Small intestine (tissue), 7 donors: Measurements from ENCODE around the gene RAD54L. TPM values are rescaled to one million over a fixed set of nuclear protein-coding genes. Genes with fewer than 3 reads are reported as not detected.
A peak's percentile ranks its signal among the peaks of the same experiment; 100 is the strongest.

Source experiments
- DNase-seq, 2 donors: peaks; one replicate each; pipeline versions ENCODE4 v3.0.0 to v3.0.0-alpha.2; 2013
- FAIRE-seq: peaks from 2 replicates; lab custom pipeline; 2012; peaks lifted over from hg19 to GRCh38; lab: Jason Lieb, UNC
- H3K27ac ChIP-seq, 3 donors: one replicate each; pipeline ENCODE4 v1.5.1; 2013; ENCODE audit warnings: low read length in 2 of 3, mild to moderate bottlenecking in 2 of 3, control low read depth in 1 of 3, inconsistent platforms in 1 of 3, low read depth in 1 of 3, moderate library complexity in 1 of 3
- H3K27me3 ChIP-seq, 3 donors: one replicate each; pipeline ENCODE4 v1.6.1; 2013; ENCODE audit warnings: low read length in 3 of 3, inconsistent platforms in 1 of 3; ENCODE audit not compliant: control insufficient read depth in 3 of 3, insufficient read depth in 3 of 3
- H3K36me3 ChIP-seq, 3 donors: one replicate each; pipeline ENCODE4 v1.6.1; 2013; ENCODE audit warnings: low read length in 3 of 3, inconsistent platforms in 1 of 3, low read depth in 1 of 3, mild to moderate bottlenecking in 1 of 3, moderate library complexity in 1 of 3; ENCODE audit not compliant: control insufficient read depth in 3 of 3, insufficient read depth in 2 of 3
- H3K4me1 ChIP-seq, 3 donors: one replicate each; pipeline ENCODE4 v1.6.1; 2013; ENCODE audit warnings: low read length in 2 of 3, inconsistent platforms in 1 of 3, low read depth in 1 of 3, mild to moderate bottlenecking in 1 of 3, moderate library complexity in 1 of 3; ENCODE audit not compliant: control insufficient read depth in 3 of 3, insufficient read depth in 2 of 3
- H3K4me3 ChIP-seq, 3 donors: one replicate each; pipeline ENCODE4 v1.5.1; 2013; ENCODE audit warnings: low read length in 3 of 3, control low read depth in 1 of 3, inconsistent platforms in 1 of 3, low read depth in 1 of 3, mild to moderate bottlenecking in 1 of 3, moderate library complexity in 1 of 3
- H3K9me3 ChIP-seq, 2 donors: one replicate each; pipeline ENCODE4 v1.6.1; 2013; ENCODE audit warnings: low read depth in 1 of 2, low read length in 1 of 2; ENCODE audit not compliant: control insufficient read depth in 2 of 2, insufficient read depth in 1 of 2
- whole genome bisulfite sequencing, 3 donors: extraction: QIAGEN DNeasy Blood & Tissue Kit; methylation state at CpG; one replicate each; pipeline ENCODE4 v1.1.7; 2013; 5-methylcytosine and 5-hydroxymethylcytosine counted together
- polyA plus RNA-seq, 4 donors: library from polyadenylated mRNA; stranded (reverse) in 3 of 4; unstranded in 1 of 4; fragments of 200-250 nt in 3 of 4; fragments of 120-200 nt in 1 of 4; gene quantifications; one replicate each; pipeline versions ENCODE4 v1.2.1 to v1.2.3, GENCODE V29; 2013
- donor health status: healthy with polysubstance abuse.
- donor health status: control.
- donor health status: control.
- donor health status: Bipolar disorder and iron deficiency.
- donor health status: healthy.

Gene RAD54L
- polyA plus RNA-seq, 4 donors: 1.9 to 9.7 (median 3.9) TPM

DNA sequence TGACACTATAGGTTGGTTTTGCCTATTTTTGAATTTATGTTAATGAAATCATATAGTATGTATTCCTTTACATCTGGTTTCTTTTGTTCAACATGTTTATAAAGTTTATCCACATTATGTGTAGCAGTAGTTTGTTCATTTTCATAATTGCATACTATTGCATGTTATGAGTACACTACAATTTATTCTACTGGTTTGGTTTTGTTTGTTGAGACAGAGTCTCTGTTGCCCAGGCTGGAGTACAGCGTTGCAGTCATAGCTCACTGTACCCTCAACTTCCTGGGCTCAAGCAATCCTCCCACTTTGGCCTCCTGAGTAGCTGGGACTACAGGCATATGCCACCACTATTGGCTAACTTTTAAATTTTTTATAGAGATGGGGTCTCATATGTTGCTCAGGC, 21.0 kb downstream of the RAD54L start:
- Histone ChIP-seq H3K4me1 (no peaks in the 10 kb centered on the region), H3K36me3 (peaks cover 0 to 40% (median 3%) of the 10 kb centered on the region in 3 donors), H3K27ac (no peak overlapping the region), H3K27me3 (no peaks in the 10 kb centered on the region), H3K4me3 (no peak overlapping the region), H3K9me3 (no peaks in the 10 kb centered on the region)
- no peak for DNase-seq
- WGBS, 3 donors: 94 to 100% (median 98%) methylated on average over 1 of the region's 1 CpG
- FAIRE-seq: no peak

DNA sequence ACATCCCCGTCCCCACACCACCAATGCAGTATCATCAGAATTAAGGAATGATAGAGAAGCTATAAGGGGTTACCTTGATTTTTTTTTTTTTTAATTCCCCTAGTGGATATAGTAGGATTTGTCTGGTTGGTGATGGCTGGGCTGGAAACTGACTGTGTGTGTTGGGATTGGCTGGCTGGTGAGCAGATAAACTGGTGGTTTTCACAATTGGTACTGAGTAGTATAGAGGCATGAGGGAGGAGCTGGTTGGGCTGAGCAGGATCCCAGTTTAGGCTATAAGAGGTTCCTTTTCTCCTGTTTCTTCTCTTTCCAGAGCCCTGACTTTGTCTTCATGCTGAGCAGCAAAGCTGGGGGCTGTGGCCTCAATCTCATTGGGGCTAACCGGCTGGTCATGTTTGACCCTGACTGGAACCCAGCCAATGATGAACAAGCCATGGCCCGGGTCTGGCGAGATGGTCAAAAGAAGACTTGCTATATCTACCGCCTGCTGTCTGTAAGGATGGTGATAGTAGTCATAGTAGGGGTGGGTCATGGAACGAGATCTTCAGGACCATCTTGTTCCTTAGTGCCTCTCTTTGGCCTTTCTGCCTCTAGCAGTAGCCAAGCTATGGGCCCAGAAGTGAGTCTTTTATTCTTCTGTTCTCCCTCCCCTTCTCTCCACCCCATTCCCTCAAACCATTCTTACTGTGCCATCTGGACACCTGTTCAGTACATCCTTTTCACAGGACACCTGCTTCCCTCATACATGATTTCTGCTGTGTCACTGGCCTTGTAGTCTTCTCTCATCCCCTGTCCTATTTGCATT, 26.9 kb downstream of the RAD54L start:
- Histone ChIP-seq H3K27ac (no peak overlapping the region), H3K4me1 (no peaks in the 10 kb centered on the region), H3K36me3 (peaks cover 2 to 45% (median 6%) of the 10 kb centered on the region in 3 donors), H3K9me3 (no peaks in the 10 kb centered on the region), H3K4me3 (no peak overlapping the region), H3K27me3 (no peaks in the 10 kb centered on the region)
- WGBS, 3 donors: 97 to 98% (median 97%) methylated on average over 6 of the region's 6 CpGs
- FAIRE-seq (no peak), DNase-seq (no peak)

DNA sequence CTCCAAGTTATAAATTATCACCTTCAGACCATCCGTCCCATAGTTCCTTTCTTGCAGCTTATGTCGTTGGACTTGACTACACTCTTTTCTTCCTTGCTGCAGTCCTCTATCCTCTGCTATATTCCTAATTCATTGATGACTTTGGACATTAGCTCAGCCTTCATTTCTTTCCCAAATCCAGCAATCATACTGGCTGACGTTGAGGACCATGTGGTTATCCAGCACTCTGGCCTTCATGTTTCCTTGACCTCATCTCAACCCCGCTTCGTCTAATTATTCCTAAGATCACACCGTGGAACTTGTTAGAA, 27.4 kb downstream of the RAD54L start:
- WGBS, 3 donors: 94 to 96% (median 95%) methylated on average over 6 of the region's 6 CpGs
- FAIRE-seq (no peak), DNase-seq (no peak)
- H3K4me3 ChIP-seq: no peak overlapping the region
- H3K9me3 ChIP-seq: no peaks in the 10 kb centered on the region
- H3K4me1 ChIP-seq: no peaks in the 10 kb centered on the region
- H3K27me3 ChIP-seq: no peaks in the 10 kb centered on the region
- H3K27ac ChIP-seq: no peak overlapping the region
- peaks cover 2 to 49% (median 6%) of the 10 kb centered on the region in 3 donors for H3K36me3 ChIP-seq

DNA sequence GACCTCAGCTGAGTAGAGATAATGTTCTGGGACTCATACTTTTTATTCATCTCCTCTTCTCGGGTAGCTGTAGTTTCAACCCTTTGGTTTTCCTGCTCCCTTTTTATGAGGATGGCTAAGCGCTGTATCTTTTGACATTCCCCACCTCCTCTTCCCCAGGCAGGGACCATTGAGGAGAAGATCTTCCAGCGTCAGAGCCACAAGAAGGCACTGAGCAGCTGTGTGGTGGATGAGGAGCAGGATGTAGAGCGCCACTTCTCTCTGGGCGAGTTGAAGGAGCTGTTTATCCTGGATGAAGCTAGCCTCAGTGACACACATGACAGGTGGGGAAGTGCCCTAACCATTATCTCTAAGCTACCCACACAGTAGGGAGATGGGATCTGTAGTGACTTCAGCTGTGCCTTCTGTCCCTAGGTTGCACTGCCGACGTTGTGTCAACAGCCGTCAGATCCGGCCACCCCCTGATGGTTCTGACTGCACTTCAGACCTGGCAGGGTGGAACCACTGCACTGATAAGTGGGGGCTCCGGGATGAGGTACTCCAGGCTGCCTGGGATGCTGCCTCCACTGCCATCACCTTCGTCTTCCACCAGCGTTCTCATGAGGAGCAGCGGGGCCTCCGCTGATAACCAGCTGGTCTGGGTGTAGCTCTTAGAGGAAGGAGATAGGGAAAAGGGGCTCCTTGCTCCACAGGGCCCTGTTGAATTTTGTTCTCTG, 30.3 kb downstream of the RAD54L start:
- 84 to 90% (median 85%) methylated on average over 14 of the region's 14 CpGs for WGBS, 3 donors
- H3K27me3 ChIP-seq: no peaks in the 10 kb centered on the region
- no peak overlapping the region for H3K27ac ChIP-seq
- H3K36me3 ChIP-seq: peaks cover 2 to 56% (median 6%) of the 10 kb centered on the region in 3 donors
- DNase-seq (peak in 1 of 2 donors; percentile 39), FAIRE-seq (no peak)
- H3K9me3 ChIP-seq: no peaks in the 10 kb centered on the region
- H3K4me1 ChIP-seq: no peaks in the 10 kb centered on the region
- H3K4me3 ChIP-seq: no peak overlapping the region

DNA sequence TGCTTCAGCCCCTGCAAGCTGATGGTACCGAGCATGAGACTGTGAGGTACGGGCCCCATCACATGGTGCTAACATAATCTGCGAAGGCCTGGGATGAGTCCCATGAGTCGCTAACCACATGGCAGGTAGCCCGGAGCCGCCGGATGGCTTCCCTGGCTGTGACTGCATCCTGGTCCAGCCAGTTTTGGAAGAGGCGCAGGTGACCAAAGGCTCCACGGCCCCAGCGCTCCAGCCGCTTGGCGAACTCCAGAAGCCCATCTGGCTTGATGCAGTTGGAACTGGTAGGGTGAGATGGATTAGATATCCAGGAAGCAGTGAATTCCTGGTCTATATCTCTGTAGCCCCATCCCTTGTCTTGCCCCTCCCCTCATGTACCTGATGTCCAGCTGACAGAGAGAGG, 31.2 kb downstream of the RAD54L start:
- FAIRE-seq (no peak), DNase-seq (no peak)
- no peak overlapping the region for H3K27ac ChIP-seq
- no peaks in the 10 kb centered on the region for H3K4me1 ChIP-seq
- H3K9me3 ChIP-seq: no peaks in the 10 kb centered on the region
- WGBS, 3 donors: 91 to 98% (median 93%) methylated on average over 12 of the region's 12 CpGs
- no peaks in the 10 kb centered on the region for H3K27me3 ChIP-seq
- H3K36me3 ChIP-seq: peaks cover 2 to 56% (median 6%) of the 10 kb centered on the region in 3 donors
- no peak overlapping the region for H3K4me3 ChIP-seq

DNA sequence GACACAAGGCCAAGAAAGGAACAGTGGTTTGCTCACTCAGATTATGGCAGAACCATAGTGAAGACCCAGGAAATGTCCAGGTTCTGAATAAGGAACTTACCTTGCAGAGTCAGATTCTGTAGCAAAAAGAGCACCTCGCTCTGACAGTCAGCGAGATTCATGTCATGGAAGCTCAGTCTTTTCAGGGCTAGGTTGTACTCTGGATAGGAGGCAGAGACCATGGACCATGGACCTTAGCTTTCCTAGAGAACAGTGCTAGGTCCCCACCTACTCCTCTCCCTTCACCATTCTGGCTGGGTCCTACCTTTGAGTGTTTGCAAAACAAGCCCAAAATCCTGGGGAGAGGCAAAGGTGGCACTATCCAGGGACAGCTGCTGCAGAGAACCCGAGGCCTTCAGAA, 32.5 kb downstream of the RAD54L start:
- H3K27me3 ChIP-seq: no peaks in the 10 kb centered on the region
- 89 to 98% (median 92%) methylated on average over 3 of the region's 3 CpGs for WGBS, 3 donors
- H3K36me3 ChIP-seq: peaks cover 2 to 59% (median 9%) of the 10 kb centered on the region in 3 donors

DNA sequence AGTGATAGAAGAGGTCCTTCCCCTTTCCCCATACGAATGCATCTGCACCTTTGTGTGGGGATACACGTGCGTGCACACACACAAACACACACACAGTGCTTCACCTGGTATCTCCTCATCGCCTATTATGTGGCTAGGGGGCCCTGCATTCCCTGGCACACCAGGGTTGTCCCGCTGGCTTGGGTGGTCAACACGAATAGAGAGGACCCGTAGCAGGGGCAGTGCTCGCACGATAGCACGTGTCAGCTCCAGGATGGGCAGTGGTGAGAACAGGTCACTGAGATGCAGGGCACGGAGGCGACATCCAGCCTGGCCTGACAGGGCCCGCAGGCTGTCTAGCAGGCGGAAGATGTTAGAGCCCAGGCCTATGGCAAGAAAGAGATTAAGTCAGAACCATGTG, 33.5 kb downstream of the RAD54L start:
- H3K27ac ChIP-seq: no peak overlapping the region
- H3K4me1 ChIP-seq: peaks cover 0 to 6% (median 0%) of the 10 kb centered on the region in 3 donors
- 94 to 95% (median 94%) methylated on average over 14 of the region's 14 CpGs for WGBS, 3 donors
- no peak for FAIRE-seq
- H3K27me3 ChIP-seq: no peaks in the 10 kb centered on the region
- DNase-seq: no peak
- H3K36me3 ChIP-seq: peaks cover 2 to 68% (median 15%) of the 10 kb centered on the region in 3 donors
- H3K4me3 ChIP-seq: no peak overlapping the region
- H3K9me3 ChIP-seq: no peaks in the 10 kb centered on the region

More for the DNA sequence above, 32.5 kb downstream of the RAD54L start:
- Histone ChIP-seq H3K9me3 (no peaks in the 10 kb centered on the region), H3K27ac (no peak overlapping the region), H3K4me1 (peaks cover 0 to 2% (median 0%) of the 10 kb centered on the region in 3 donors), H3K4me3 (no peak overlapping the region)
- FAIRE-seq: no peak
- no peak for DNase-seq

DNA sequence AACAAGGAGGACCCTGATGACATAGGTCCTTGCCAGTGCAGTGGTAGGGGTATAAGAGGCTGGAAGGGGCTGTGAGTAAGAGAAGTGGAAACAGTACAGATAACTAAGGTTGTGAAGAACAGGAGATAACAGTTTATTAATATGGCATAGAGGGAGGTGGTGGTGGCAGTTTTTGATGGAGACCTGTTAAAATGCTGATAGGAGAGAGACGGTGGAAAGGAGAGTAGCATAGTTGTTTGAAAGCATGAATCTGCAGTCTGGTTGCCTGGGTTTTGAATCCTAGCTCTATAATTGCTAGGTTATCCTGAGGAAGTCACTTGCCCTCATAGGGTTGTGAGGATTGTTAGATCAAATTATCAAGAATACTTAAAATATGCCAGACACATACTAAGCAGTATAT, 36.5 kb downstream of the RAD54L start:
- Histone ChIP-seq H3K9me3 (no peaks in the 10 kb centered on the region), H3K4me3 (no peak overlapping the region), H3K27me3 (no peaks in the 10 kb centered on the region), H3K27ac (no peak overlapping the region), H3K36me3 (peaks cover 3 to 60% (median 15%) of the 10 kb centered on the region in 3 donors), H3K4me1 (peaks cover 0 to 8% (median 0%) of the 10 kb centered on the region in 3 donors)
- WGBS, 3 donors: 90 to 93% (median 91%) methylated on average over 1 of the region's 1 CpG
- no peak for DNase-seq
- FAIRE-seq: no peak
